ENCODE data around the gene LGMN.

The LGMN gene

DNA sequence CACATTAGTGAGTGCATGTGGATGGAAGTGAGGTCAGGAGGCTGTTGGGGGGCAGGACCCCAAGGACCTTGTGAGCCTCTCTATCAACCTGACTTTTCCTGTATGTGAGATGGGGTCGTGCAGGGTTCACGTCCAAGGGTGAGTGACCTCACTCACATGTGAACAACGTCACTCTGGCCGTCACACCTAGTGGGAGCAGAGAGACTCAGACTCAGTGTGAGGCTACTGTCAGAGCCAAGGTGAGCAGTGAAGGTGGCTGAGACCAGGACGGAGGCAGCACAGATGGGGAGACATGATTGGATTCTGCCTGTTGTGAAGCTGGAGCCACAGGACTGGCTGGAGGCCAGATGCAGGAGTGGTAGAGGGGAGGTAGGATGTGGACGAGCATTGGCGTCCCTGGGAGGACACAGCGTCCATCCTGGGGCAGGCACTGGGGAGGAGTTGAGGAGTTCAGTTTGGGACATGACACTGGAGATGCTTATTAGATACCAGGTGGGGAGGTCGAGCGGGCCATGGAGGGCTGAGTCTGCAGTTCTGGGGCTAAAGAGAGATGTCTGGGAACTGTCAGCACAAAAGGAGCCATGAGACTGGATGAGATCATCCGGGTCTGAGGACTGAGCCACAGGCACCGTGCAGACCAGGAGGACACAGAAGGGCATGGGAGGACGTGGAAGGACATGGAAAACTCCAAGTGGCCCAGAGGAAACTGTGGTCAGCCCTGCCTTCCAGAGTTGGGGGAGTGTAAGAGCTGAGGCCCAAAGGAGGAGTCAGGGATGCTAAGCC is 92.8 kb downstream of the LGMN start:
- DNase-seq (ENCODE audit: low spot score in 2 of 2) (no peak), ATAC-seq (replicated peaks; ENCODE audit: extremely low read depth, poor library complexity, severe bottlenecking) (no peak)
- Mint-ChIP-seq H3K27ac (ENCODE audit: low read depth) (peak overlapping the region; percentile 95), H3K9me3 (no peaks in the 10 kb centered on the region), H3K4me3 (peak overlapping the region; percentile 82), H3K36me3 (ENCODE audit: insufficient read depth) (peaks cover 43% of the 10 kb centered on the region), H3K27me3 (no peaks in the 10 kb centered on the region), H3K4me1 (peaks cover 78% of the 10 kb centered on the region)

DNA sequence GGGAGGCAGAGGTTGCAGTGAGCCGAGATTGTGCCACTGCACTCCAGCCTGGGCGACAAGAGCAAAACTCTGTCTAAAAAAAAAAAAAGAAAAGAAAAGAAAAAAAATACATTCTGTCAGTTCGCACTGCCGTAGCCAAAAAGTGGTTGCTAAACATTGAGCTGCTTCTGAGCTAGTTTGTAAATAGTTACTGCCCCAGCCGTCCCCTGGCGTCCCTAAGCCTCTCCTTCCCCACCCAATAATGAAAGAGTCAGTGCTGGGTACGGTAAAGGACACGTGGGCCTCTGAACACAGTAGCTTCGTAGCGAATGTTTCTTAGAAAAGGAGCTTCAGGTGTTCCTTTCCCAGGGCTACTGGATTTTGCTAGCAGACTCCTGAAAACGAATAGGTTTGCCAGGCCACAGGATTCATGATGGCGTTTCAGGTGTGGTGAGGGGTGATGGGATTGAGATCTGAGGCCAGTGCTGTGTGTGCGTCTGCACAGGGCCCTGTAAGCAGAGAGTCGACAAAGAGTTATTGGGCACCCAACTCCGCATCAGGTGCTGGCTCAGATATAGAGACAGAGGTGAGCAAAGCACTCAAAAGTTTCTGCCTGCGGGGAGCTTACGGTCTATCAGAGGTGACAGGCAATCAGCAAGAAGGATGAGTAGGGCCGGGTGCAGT is 94.1 kb downstream of the LGMN start:
- Mint-ChIP-seq H3K9me3 (no peaks in the 10 kb centered on the region), H3K36me3 (ENCODE audit: insufficient read depth) (peaks cover 36% of the 10 kb centered on the region), H3K27me3 (no peaks in the 10 kb centered on the region), H3K27ac (ENCODE audit: low read depth) (peak overlapping the region; percentile 53), H3K4me1 (peaks cover 85% of the 10 kb centered on the region), H3K4me3 (peak overlapping the region; percentile 82)
- DNase-seq (ENCODE audit: low spot score in 2 of 2) (no peak), ATAC-seq (replicated peaks; ENCODE audit: extremely low read depth, poor library complexity, severe bottlenecking) (no peak)
